Cardiac muscle cell (in vitro differentiated cells and primary cell): ENCODE data around the gene RIPOR2. TPM values are rescaled to one million over a fixed set of nuclear protein-coding genes. Genes with fewer than 3 reads are reported as not detected.

ENCODE experiments used
- DNase-seq, 2 donors: peaks; one replicate each; pipeline versions ENCODE4 v3.0.0 to v3.0.0-alpha.2; 2010 to 2017; ENCODE audit warnings: low read depth in 1 of 2, low spot score in 1 of 2
- H3K27ac ChIP-seq: fragments of 200-600 bp; sonication (generic); 2 replicates; pipeline ENCODE4 v1.5.1; 2016
- H3K27me3 ChIP-seq: fragments of 200-600 bp; sonication (generic); 2 replicates; pipeline ENCODE4 v1.6.0; 2016; ENCODE audit warnings: control low read depth
- H3K36me3 ChIP-seq: fragments of 200-600 bp; sonication (generic); 2 replicates; pipeline ENCODE4 v1.5.1; 2016; ENCODE audit warnings: control low read depth
- H3K4me1 ChIP-seq: fragments of 200-600 bp; sonication (generic); 2 replicates; pipeline ENCODE4 v1.8.1; 2017; ENCODE audit warnings: low read depth, mild to moderate bottlenecking, mixed run types
- H3K4me3 ChIP-seq: fragments of 200-600 bp; sonication (generic); 2 replicates; pipeline ENCODE4 v1.5.1; 2016; ENCODE audit warnings: mild to moderate bottlenecking
- H3K9me3 ChIP-seq: fragments of 200-600 bp; sonication (generic); 2 replicates; pipeline ENCODE4 v1.5.1; 2017; ENCODE audit warnings: low read depth, mild to moderate bottlenecking, control low read depth
- polyA plus RNA-seq: library from polyadenylated mRNA; unstranded; fragments of >200 nt; fragmentation: Nextera tagmentation; extraction: Ambion mirVana; gene quantifications from 2 replicates; pipeline ENCODE4 v1.2.1, GENCODE V29; 2016
- total RNA-seq: library from RNA; depleted of rRNA; stranded (reverse); fragments of >200 nt; gene quantifications from 2 replicates; pipeline ENCODE4 v1.2.3, GENCODE V29; 2016
- TF ChIP-seq, protein P1 (sequence below): IDR thresholded peaks from 2 replicates; pipeline ENCODE4 v1.5.1; 2012; ENCODE audit warnings: low read depth, mild to moderate bottlenecking, low read length

Gene RIPOR2
- total and polyA plus RNA-seq, 2 experiments from 2014 or later, result 2.2 to 6.9 TPM

- Histone ChIP-seq H3K4me3 (no peak overlapping the region), H3K27me3 (no peaks in the 10 kb centered on the region), H3K4me1 (peaks cover 22% of the 10 kb centered on the region), H3K9me3 (no peaks in the 10 kb centered on the region), H3K36me3 (no peaks in the 10 kb centered on the region), H3K27ac (no peak overlapping the region)
- TF ChIP-seq, protein P1, sequence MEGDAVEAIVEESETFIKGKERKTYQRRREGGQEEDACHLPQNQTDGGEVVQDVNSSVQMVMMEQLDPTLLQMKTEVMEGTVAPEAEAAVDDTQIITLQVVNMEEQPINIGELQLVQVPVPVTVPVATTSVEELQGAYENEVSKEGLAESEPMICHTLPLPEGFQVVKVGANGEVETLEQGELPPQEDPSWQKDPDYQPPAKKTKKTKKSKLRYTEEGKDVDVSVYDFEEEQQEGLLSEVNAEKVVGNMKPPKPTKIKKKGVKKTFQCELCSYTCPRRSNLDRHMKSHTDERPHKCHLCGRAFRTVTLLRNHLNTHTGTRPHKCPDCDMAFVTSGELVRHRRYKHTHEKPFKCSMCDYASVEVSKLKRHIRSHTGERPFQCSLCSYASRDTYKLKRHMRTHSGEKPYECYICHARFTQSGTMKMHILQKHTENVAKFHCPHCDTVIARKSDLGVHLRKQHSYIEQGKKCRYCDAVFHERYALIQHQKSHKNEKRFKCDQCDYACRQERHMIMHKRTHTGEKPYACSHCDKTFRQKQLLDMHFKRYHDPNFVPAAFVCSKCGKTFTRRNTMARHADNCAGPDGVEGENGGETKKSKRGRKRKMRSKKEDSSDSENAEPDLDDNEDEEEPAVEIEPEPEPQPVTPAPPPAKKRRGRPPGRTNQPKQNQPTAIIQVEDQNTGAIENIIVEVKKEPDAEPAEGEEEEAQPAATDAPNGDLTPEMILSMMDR, result no peak
- no peak for DNase-seq
Measured at GRCh38 chr6:24979176-24979575, 43.4 kb upstream of the RIPOR2 start.

- Histone ChIP-seq H3K9me3 (no peaks in the 10 kb centered on the region), H3K36me3 (no peaks in the 10 kb centered on the region), H3K4me3 (no peak overlapping the region), H3K4me1 (no peaks in the 10 kb centered on the region), H3K27ac (no peak overlapping the region), H3K27me3 (no peaks in the 10 kb centered on the region)
- TF ChIP-seq, protein P1, result no peak
- no peak for DNase-seq
Measured at GRCh38 chr6:24974182-24975171, 38.7 kb upstream of the RIPOR2 start.

- TF ChIP-seq, protein P1, result no peak
- Histone ChIP-seq H3K27me3 (no peaks in the 10 kb centered on the region), H3K27ac (no peak overlapping the region), H3K36me3 (no peaks in the 10 kb centered on the region), H3K4me1 (no peaks in the 10 kb centered on the region), H3K9me3 (no peaks in the 10 kb centered on the region), H3K4me3 (no peak overlapping the region)
- no peak for DNase-seq
Measured at GRCh38 chr6:24972311-24972958, 36.7 kb upstream of the RIPOR2 start.

GRCh38 chr6:24971067-24971466, 35.3 kb upstream of the RIPOR2 start:
- Histone ChIP-seq H3K9me3 (no peaks in the 10 kb centered on the region), H3K4me1 (no peaks in the 10 kb centered on the region), H3K4me3 (no peak overlapping the region), H3K27ac (no peak overlapping the region), H3K27me3 (no peaks in the 10 kb centered on the region), H3K36me3 (no peaks in the 10 kb centered on the region)
- TF ChIP-seq, protein P1, result no peak
- no peak for DNase-seq

GRCh38 chr6:24969343-24969860, 33.6 kb upstream of the RIPOR2 start:
- Histone ChIP-seq H3K4me1 (no peaks in the 10 kb centered on the region), H3K36me3 (no peaks in the 10 kb centered on the region), H3K4me3 (no peak overlapping the region), H3K27me3 (no peaks in the 10 kb centered on the region), H3K27ac (no peak overlapping the region), H3K9me3 (no peaks in the 10 kb centered on the region)
- TF ChIP-seq, protein P1, result no peak
- no peak for DNase-seq
